Activated naive CD4-positive, alpha-beta T cell (primary cell): ENCODE results near the gene PPARG.

Experiments
- DNase-seq, 4 experiments: peaks; one replicate each; lab custom pipeline; 2025; lab: John Stamatoyannopoulos, UW

Gene PPARG

DNA sequence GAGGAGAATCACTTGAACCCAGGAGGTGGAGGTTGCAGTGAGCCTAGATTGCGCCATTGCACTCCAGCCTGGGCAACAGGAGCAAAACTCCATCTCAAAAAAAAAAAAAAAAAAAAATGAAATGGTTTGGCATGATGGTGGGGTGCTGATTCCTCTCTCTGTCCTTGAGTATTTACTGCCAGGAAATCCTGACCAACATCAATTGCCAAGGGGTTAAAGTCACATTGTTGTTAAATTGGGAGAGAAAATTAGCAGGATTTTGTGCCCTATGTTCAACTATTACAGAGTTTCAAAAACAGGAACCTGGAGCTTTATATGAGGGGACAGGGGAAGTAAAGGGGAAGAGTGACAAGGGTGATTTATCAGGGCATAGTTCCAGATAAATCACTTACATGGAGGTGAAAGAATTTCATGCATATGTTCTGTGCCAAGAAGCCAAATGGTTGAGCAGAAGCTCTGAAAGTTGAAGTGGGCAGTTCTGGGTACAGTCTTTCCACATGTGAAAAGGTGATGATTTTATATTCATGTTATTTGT lies 124.9 kb downstream of the PPARG start:
- no peak for DNase-seq

DNA sequence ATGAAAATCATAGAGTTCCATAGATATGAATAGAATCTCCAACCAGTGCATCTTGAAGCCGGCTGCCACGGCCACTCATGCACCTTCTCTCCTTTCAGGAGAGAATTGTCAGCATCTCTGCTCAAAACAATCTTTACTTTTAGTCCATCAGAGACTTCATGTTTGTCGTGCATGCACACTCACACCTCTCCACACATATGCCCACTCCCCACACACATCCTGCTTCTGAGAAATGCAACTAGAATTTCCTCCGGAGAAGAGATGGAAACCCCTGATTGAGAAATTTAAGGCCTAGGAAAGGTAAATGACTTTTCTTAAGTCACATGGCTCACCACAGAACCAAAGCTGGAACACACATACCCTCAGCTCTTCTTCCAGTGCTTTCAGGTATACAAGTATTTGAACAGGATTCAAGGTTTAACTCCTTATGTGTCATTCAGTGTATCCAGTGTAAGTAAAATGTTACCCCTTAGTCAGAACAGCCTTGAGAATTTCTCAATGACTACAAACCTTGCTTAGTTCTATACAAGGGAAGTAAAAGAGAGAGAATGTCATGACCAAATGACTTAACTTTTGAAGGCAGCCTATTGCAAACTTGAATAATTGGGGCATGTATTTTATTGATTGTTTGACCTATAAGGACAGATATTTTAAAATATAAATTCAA lies 126.3 kb downstream of the PPARG start:
- DNase-seq, result no peak

DNA sequence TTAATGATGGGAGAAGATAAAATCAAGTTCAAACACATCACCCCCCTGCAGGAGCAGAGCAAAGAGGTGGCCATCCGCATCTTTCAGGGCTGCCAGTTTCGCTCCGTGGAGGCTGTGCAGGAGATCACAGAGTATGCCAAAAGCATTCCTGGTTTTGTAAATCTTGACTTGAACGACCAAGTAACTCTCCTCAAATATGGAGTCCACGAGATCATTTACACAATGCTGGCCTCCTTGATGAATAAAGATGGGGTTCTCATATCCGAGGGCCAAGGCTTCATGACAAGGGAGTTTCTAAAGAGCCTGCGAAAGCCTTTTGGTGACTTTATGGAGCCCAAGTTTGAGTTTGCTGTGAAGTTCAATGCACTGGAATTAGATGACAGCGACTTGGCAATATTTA lies 127.9 kb downstream of the PPARG start:
- DNase-seq, result no peak

DNA sequence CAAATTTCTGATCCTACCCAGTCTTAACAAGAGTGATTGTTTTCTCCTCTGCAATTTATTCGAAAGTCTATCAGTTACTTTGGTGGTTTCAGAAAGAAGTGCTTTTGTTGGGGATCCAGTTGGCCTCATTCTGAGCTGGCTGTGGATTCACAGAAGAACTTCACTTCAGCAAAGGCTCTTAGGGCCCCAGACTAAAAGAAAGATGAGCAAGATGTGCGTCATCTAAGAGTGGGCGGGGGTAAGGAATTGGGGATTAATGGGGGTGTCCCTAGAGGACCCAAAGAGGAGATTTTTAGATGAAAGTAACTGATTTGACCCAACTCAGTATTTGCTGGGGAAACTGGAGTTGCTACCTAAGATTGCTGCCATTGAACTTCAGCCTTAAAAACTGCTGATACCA lies 131.5 kb downstream of the PPARG start:
- no peak for DNase-seq

DNA sequence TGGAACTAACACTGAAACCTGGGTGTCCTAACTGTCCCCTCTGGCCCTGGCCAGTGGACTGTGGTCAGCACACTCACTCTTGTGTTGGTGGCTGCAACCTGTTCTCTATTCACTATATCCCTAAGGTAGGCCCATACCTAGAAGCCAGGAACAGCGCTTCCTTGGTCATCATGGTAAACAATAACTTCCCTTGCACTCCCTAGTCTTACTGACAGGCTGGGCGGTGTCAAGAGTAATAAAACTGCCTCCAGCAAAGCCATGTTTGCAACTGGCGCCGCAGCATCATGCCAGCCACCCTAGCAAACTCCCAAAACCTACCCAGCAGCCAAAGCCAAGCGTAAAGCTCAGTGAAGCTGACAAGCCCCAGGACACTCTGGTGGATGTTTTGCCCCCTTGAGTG lies 132.3 kb downstream of the PPARG start:
- DNase-seq, result no peak

DNA sequence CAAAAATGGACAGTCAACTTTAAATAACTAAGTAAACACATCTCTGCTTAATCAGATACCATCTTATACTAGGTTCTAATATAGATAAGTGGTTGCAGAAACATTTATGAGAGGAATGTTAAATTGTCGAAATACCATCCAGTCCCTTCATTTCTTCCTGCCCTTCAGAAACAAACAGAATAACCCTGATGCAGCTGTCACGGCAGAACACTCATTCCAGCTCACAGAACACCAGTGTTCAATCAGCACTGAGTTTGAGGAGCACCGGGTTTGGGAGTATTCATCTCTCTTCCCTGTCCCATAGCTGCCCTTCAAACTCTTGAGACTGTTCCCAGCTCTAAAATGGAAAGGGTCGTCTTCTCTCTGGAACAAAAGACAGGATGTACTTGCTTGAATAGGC lies 134.3 kb downstream of the PPARG start:
- DNase-seq, result no peak

DNA sequence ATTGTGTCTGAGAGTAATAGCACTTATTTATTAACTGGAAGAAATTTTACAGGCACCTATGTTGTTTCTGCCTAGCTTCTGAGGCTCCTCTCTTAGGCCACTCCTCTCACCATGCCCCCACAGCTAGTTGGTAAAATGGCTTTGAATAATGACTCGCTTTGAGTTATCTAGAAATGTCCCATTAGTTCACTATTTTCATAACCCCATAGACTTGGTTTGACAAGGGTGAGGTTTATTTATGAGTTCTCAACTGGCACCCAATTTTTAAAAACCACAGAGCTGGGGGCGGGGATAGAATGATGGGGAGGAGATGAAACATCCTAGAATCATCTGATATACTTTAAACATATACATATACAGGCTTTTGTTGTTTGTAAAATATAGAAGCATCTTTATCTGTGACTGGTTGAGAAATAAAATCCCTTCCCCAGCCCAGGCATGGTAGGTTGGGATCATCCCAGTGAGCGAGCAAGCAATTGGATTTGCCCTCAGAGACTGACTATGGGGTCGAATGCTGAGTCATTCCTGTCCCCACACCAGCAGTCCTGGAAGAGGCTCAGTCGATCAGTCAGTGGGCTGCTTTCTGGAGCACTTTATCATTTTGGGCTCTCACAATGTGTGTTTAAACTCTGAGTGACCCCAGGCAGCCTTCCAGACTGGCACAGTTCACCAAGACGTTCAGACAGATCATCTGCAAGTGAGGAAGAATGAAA lies 135.2 kb downstream of the PPARG start:
- DNase-seq, result no peak

DNA sequence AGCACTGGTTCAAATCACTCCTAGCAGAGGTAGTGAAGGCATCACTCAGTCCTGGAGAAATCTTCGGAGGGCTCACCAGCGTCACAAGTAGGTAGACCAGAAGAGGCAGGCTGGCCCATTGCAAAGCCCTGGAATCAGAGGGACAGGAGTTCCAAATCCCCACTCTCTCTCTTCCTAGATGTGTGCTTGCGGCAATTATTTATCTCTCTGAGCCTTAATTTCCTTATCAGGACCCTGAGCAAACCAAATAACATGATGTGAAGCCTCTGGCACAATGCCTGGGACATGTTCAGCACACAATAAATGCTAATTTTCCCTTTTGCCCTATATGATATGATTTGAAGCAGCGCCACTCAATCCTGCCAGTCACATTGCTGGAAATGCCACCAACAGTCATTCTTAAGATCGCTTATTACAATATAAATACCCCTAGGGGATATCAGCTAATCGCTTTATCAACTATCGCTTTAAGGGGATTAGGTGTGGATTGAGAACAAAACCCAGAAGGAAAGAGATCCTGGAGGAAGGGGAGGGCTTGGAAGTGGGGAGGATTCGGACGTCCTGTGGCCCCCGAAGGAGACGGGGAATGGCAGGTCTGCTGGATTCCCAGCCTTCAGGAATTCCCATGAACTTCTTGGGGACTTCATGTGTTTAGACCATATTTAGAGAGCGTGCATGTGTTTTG lies 135.9 kb downstream of the PPARG start:
- no peak for DNase-seq

DNA sequence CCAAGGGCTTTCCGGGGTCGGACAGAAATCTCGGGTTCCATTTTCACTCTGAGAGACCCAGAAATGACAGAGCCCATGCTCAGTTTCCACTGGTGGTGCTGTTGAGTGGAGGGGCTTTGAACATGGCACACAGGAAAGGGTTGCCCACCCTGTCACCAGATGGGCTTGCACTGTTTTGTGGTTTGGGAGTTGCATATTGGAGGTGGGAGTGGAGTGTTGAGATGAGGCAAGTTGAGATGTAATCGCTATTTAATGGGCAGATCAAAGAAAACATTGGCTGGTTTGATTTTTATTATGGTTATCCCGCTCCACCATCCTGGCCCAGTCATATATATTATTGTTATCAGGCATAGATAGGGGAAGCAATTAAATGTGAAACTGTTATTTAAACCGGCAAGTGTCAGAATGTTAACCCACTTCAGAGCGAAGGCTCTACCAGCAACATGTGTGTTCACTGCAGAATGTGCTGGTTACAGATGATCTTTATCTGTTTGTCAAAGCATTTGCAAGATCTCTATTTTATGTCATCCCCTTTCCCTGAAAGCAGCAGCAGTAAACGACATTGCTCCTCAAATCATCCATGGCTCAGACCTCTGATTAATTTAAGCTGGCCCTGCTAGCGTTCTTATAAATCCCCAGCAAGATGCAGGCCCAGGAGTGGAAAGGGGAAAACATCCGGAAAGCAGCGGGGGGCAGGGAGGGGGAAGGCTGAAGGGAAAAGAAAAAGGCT lies 137.1 kb downstream of the PPARG start:
- DNase-seq, result no peak

DNA sequence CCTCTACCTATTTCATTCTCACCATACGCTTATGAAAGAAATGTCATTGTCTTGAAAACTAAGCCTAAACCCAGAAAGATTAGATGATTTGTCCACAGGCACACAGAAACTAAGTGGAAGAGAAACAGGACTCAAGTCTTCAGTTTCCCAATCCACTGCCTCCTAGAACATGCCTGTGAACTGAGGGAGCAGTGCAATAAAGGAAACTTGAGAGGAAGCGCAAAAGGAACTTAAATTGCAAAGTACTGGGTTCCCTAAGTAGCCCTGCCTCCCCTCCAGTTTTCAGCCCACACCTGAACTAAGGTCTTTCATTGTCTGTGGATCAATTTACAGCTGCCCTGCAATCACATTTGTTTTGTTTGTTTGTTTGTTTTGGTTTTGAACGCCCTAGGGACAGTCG lies 138.7 kb downstream of the PPARG start:
- DNase-seq, result no peak

DNA sequence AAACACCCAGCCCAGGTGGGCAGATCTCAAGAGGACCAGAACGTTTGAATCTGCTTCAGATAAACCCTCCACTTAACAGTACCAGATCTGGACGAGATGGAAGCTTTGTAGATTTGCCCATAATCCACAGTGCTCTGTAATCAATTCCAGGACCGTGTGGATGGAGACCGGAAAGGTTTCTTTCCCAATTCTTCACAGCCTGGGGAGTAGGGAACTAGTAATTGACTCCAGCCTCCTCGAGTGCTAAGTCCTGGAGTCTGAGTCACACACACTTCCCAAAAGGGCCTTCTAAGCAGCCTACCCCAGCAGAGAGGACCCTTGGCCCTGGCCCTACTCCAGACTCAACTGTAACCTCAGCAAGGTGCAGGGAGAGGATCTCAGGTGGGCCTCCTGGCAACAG lies 139.3 kb downstream of the PPARG start:
- DNase-seq, result no peak

DNA sequence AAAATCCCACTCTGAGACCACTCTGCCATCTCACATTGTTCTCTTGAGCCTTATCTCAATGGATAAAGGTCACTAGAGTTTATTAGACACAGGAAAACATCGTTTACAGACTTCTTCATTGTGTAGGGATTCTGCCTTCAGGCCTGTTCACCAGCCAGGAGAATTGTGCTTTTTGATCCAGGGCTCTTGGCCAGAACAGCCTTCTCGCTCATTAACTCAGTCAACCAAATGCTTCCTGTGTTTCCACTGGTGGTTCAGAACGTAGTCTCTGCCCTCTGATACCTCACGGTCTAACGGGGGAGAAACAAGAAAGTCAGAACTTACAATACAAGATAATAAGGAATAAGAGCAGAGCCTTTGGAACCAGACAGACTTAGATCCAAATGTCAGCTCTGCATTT lies 141.2 kb downstream of the PPARG start:
- no peak for DNase-seq

DNA sequence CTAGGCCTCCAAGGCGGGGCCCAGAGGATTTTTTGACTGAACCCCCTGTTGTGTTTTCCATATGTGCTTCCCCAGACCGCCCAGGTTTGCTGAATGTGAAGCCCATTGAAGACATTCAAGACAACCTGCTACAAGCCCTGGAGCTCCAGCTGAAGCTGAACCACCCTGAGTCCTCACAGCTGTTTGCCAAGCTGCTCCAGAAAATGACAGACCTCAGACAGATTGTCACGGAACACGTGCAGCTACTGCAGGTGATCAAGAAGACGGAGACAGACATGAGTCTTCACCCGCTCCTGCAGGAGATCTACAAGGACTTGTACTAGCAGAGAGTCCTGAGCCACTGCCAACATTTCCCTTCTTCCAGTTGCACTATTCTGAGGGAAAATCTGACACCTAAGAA lies 145.0 kb downstream of the PPARG start:
- no peak for DNase-seq

DNA sequence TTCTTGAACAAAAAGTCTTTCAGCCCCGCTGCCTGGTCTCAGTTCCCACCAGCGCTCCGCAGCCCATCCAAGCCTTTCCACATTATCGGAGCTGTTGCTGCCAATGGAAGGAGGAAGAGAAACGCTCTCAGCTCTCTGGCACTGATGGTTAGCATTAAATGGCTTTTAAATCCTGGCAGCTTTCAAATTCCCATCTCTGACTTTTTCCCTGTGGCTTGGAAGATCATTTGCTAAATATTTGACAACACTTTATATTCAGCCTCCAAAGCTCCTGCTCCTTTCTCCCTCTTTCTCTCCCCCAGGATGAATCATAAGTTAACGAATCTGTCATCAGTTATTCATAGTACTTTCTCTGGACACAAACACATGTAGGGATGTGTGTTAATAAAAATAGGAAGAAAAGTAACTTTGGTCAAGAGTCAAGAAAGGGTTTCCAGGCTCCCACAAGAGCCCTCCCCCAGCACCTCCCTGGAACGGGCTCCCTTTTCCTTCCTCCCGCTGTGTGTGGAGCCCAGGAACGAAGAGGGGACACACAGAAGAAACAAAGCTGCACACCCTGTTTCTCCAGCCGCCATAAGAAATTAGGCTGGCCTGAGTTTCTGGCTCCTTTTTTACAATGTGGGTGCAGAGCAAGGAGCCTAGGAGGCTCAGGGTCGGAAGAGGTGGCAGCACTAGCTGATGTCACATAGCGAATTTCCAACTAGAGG lies 147.8 kb downstream of the PPARG start:
- no peak for DNase-seq

DNA sequence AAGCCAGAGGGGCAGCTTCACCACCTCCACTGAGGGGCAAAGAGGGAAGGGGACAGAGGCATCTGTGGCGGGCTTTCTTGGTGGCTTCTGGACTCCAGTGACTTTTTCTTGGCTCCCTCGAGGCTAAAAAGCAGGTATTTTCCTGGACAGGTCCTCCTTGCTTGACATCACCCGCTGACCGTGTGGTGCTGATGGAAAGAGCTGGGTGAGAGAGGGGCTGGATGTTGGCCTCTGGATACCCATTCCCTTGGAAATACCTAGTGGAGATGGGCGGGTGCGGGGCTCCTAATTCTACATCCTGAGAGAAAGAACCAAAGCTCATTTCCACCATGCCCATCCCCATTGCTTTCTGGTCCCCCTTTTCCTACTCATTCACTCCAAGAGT lies 148.3 kb downstream of the PPARG start:
- no peak for DNase-seq

DNA sequence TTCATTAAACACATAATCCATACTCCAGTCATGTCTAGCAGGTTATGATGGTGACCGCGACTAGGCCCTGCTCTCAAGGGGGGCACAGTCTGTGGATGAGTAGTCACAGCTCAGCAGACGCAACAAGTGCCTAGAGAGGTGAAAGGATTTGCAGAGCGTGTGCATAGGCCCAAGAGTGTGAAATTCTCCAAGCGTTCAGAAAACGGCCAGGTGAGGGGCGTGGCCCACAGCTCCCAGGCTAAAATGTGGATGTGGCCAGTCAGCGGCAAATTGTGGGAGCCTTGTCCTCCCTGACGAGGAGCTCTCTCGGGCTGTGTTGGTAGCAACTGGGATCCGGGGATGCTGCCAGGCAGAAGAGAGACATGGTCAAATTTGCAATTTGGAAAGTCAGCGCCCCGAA lies 149.0 kb downstream of the PPARG start:
- no peak for DNase-seq

DNA sequence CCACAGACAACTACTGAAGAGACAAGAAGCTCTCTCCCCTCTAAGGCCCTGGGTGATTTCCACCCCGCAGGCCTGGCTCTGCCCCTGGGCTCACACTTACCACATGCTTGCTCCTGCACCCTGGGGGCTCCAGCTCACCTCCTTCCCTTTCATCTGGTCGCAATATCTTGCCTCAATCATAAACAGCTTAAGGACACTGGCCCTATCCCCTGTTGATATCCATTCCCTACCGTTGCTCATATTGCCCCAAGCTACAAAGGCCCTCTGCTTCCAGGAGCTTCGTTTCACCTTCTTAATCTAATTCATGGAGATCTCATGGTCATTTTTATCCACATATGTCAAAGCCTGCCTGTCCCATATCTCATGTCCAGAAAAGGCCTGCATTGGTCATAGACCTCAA lies 149.4 kb downstream of the PPARG start:
- DNase-seq, result no peak

DNA sequence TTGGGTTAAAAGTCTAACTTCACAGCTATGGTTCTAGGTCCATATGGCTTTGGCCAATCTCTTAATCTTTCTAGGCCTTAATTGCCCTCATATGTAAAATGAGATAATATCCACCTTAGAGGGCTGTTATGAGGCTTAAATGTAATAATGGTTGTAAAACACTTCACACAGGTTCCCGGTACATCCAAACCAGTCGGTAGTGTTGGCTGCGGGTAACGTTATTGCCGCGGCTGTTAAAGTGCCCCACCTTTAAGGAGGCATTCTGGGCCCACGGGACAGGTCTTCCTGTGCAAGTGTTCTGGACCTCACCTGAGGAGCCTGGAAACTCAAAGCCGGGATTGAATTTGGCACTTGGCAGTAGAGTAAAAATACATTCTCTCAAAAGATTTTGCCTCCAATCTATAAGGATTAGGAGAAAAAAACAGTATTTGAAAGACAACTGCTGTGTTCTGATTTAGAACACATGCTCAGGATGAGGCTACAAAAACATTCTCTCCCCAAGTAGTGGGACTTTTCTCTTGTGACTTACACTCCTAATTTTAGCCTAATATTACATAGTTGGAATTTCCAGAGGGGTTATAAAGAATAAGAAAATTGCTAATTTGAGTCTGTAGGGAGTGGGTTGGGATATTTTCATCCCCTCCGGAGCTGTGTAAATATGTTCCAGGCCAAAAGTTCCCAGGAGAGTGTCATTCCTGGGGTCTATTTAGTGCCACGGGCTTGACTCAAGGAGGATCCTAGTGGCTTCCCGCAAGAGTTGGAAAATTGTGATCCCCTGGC lies 150.5 kb downstream of the PPARG start:
- no peak for DNase-seq

DNA sequence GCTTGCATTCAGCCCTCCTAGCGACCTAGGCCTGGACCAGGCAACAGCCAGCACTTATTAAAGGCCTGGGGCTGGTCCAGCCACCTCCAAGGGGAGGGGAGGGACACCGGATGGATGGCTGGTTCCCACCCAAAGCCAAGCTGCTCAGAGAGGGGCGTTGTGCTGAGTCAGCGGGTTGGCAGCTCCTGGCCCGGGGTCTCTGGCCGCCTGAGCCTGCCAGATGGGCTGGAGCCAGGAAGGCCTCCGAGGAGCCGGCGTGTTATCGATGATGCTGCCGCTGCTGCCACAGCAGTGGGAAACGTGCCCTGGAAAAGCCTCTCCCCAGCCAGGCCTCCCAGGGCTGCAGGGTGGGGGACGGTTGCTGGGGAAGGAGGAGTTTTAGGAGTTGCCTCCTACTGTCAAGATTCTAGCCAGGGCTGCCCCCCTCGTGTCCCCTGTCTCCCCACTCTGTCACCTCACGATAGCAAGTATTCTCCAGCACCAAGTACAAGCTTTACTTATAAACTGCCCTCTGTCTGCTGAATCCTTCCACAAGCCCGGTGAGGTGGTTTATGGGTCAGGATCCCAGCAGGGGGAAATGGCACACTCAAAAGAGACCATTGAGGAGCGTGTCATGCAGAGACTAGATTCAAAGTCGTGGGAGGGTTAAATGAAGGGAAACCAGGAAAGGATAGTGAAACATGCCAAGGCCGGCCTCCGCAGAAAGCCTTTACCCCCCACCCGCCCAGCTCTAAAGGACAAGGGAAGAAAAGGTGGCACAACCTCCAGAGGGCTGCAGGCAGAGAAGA lies 152.3 kb downstream of the PPARG start:
- DNase-seq, result no peak
